Adipocyte (in vitro differentiated cells): ENCODE results near the gene DACT1.

Source experiments
- DNase-seq: peaks from one replicate; pipeline ENCODE4 v3.0.0-alpha.2; 2015; ENCODE audit warnings: low read depth
- H3K27me3 ChIP-seq: replicated peaks from 2 replicates; pipeline ENCODE4 v1.7.0; 2013; ENCODE audit warnings: mild to moderate bottlenecking, low read length, moderate library complexity; ENCODE audit not compliant: control insufficient read depth, insufficient read depth
- H3K36me3 ChIP-seq: 2 replicates; pipeline ENCODE4 v1.7.0; 2013; ENCODE audit warnings: low read length, mild to moderate bottlenecking, moderate library complexity; ENCODE audit not compliant: control insufficient read depth, insufficient read depth, severe bottlenecking
- H3K4me1 ChIP-seq: 2 replicates; pipeline ENCODE4 v1.7.0; 2013; ENCODE audit warnings: mild to moderate bottlenecking, low read length, moderate library complexity; ENCODE audit not compliant: control insufficient read depth, insufficient read depth
- H3K4me3 ChIP-seq: 2 replicates; pipeline ENCODE4 v1.7.0; 2013; ENCODE audit warnings: mild to moderate bottlenecking, low read length, moderate library complexity
- H3K9ac ChIP-seq: 2 replicates; pipeline ENCODE4 v1.7.0; 2013; ENCODE audit warnings: mild to moderate bottlenecking, low read length, moderate library complexity
- H3K9me3 ChIP-seq: 2 replicates; pipeline ENCODE4 v1.7.0; 2013; ENCODE audit warnings: mild to moderate bottlenecking, low read length, moderate library complexity; ENCODE audit not compliant: control insufficient read depth

DACT1 gene

GRCh38 chr14:58638231-58639197 lies 752 bp downstream of the DACT1 start:
- Histone ChIP-seq H3K9ac (peak overlapping the region; percentile 79), H3K9me3 (no peaks in the 10 kb centered on the region), H3K36me3 (no peaks in the 10 kb centered on the region), H3K4me3 (peak overlapping the region; percentile 82), H3K4me1 (peaks cover 23% of the 10 kb centered on the region), H3K27me3 (peaks cover 4% of the 10 kb centered on the region)
- DNase-seq: peak; percentile 77

DNA sequence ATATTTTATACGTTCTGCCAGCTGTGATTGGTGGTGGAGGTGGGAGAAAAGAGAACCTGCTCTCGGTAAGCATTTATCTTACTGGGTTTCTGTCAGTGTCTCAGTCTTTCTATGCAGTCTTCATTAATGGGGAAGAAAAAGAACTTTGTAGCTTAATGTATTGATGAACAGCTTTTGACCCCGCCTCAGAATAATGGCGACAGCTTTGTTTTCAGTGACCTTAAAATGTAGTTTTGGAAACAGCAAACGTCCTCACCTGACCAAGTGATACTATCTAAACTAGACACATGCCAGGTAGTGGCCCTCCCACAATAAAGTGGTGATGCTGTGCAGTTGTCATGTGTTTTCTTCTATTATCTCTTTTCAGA lies 1.4 kb downstream of the DACT1 start:
- Histone ChIP-seq H3K27me3 (peaks cover 4% of the 10 kb centered on the region), H3K36me3 (no peaks in the 10 kb centered on the region), H3K4me1 (peaks cover 23% of the 10 kb centered on the region)

DNA sequence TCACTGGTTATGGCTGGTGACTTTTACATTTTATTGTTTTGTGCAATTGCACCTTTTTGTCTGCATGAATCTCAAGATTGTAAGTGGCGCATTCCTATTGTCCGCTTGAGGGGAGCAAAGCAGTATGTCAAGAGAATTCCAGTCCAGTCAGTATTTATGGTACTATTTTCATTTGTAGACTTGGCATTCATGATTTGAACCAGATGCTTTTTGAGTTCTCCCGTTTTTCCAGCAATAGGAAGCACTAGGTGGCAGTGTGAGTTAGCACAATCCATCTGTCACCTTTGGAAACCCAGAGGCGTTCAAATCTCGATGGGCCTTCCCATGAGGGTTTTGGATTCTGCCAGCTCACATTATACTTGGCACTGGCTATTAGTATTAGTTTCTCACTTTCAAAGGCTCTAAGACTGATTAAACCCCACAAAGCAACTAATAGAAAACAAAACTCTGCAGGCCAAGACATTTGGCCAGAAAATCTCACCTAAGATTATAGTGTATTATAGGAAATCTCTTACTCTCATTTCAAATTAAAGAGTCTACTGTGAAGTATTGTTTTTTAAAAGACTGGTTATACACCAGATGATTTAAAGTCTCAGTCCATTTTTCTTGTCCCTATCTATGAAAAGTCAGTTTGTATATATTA lies 2.2 kb downstream of the DACT1 start:
- peak; percentile 92 for DNase-seq
- Histone ChIP-seq H3K9ac (peak overlapping the region; percentile 20), H3K27me3 (no peaks in the 10 kb centered on the region), H3K4me1 (peaks cover 23% of the 10 kb centered on the region), H3K4me3 (peak overlapping the region; percentile 82), H3K9me3 (no peaks in the 10 kb centered on the region), H3K36me3 (no peaks in the 10 kb centered on the region)

More for the DNA sequence above, 1.4 kb downstream of the DACT1 start:
- peak overlapping the region; percentile 79 for H3K9ac ChIP-seq
- peak; percentile 18 for DNase-seq
- H3K9me3 ChIP-seq: no peaks in the 10 kb centered on the region
- H3K4me3 ChIP-seq: peak overlapping the region; percentile 82

GRCh38 chr14:58640959-58641358 lies 3.2 kb downstream of the DACT1 start:
- Histone ChIP-seq H3K36me3 (peaks cover 4% of the 10 kb centered on the region), H3K4me3 (no peak overlapping the region), H3K9me3 (no peaks in the 10 kb centered on the region), H3K27me3 (no peaks in the 10 kb centered on the region), H3K9ac (no peak overlapping the region), H3K4me1 (peaks cover 23% of the 10 kb centered on the region)
- DNase-seq: no peak

DNA sequence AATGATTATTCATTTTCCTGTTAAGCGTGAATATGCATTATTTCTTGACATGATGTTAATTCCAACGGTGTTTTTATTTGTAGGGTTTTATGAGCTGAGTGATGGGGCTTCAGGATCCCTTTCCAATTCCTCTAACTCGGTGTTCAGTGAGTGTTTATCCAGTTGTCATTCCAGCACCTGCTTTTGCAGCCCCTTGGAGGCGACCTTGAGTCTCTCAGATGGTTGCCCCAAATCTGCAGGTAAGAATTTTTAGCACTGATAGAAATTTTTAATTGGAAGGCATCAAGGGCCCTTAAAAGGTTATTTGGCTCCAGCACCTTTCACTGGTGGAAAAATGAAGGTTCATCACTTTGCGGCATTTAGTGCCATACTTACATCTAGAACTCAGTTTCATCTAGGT lies 3.7 kb downstream of the DACT1 start:
- no peak overlapping the region for H3K9ac ChIP-seq
- H3K4me1 ChIP-seq: peaks cover 23% of the 10 kb centered on the region
- H3K9me3 ChIP-seq: no peaks in the 10 kb centered on the region
- H3K4me3 ChIP-seq: no peak overlapping the region
- peaks cover 4% of the 10 kb centered on the region for H3K36me3 ChIP-seq
- H3K27me3 ChIP-seq: no peaks in the 10 kb centered on the region
- DNase-seq: no peak

GRCh38 chr14:58643366-58643765 lies 5.6 kb downstream of the DACT1 start:
- Histone ChIP-seq H3K9ac (no peak overlapping the region), H3K36me3 (peaks cover 4% of the 10 kb centered on the region), H3K9me3 (no peaks in the 10 kb centered on the region), H3K4me1 (peaks cover 22% of the 10 kb centered on the region), H3K4me3 (no peak overlapping the region), H3K27me3 (no peaks in the 10 kb centered on the region)
- DNase-seq: no peak

- H3K27me3 ChIP-seq: no peaks in the 10 kb centered on the region
- DNase-seq: no peak
These were observed 7.9 kb downstream of the DACT1 start for GRCh38 chr14:58645641-58646040.

DNA sequence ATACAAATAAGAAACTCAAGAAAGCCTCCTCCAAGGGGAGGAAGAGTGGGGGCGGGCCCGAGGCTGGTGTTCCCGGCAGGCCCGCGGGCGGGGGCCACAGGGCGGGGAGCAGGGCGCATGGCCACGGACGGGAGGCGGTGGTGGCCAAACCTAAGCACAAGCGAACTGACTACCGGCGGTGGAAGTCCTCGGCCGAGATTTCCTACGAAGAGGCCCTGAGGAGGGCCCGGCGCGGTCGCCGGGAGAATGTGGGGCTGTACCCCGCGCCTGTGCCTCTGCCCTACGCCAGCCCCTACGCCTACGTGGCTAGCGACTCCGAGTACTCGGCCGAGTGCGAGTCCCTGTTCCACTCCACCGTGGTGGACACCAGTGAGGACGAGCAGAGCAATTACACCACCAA lies 8.7 kb downstream of the DACT1 start:
- DNase-seq: no peak
- no peaks in the 10 kb centered on the region for H3K4me1 ChIP-seq
- H3K27me3 ChIP-seq: no peaks in the 10 kb centered on the region
- no peak overlapping the region for H3K4me3 ChIP-seq
- H3K9ac ChIP-seq: no peak overlapping the region
- H3K9me3 ChIP-seq: no peaks in the 10 kb centered on the region
- peaks cover 4% of the 10 kb centered on the region for H3K36me3 ChIP-seq

More at GRCh38 chr14:58645641-58646040, 7.9 kb downstream of the DACT1 start:
- Histone ChIP-seq H3K4me3 (no peak overlapping the region), H3K9me3 (no peaks in the 10 kb centered on the region), H3K36me3 (peaks cover 4% of the 10 kb centered on the region), H3K4me1 (no peaks in the 10 kb centered on the region), H3K9ac (no peak overlapping the region)

GRCh38 chr14:58647777-58648176 lies 10.0 kb downstream of the DACT1 start:
- DNase-seq: no peak
- Histone ChIP-seq H3K36me3 (peaks cover 4% of the 10 kb centered on the region), H3K9me3 (no peaks in the 10 kb centered on the region), H3K27me3 (no peaks in the 10 kb centered on the region), H3K4me1 (no peaks in the 10 kb centered on the region), H3K9ac (no peak overlapping the region), H3K4me3 (no peak overlapping the region)

DNA sequence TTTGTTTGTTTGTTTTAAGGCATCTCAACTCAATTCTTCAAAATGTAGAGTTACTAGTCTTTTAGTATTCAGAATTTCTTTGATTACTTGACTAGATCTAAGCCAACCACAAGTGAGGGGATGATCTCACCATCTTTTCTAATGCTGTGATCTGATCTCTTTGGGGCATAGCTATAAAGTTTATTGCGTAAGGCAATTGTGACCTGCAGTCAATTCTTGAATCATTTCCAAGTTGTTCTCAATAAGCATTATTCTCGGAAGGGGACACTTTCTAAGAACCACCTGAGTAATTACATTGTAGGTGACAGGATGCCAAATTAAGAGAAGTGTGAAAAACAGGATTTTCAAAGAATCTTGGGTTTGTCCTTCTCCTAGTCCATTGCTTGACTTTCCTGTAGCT lies 13.1 kb downstream of the DACT1 start:
- Histone ChIP-seq H3K27me3 (no peaks in the 10 kb centered on the region), H3K9ac (no peak overlapping the region), H3K4me3 (no peak overlapping the region), H3K4me1 (no peaks in the 10 kb centered on the region), H3K9me3 (no peaks in the 10 kb centered on the region), H3K36me3 (no peaks in the 10 kb centered on the region)
- DNase-seq: no peak

GRCh38 chr14:58656671-58657411 lies 19.1 kb downstream of the DACT1 start:
- Histone ChIP-seq H3K4me1 (peaks cover 13% of the 10 kb centered on the region), H3K9ac (no peak overlapping the region), H3K4me3 (no peak overlapping the region), H3K27me3 (no peaks in the 10 kb centered on the region), H3K9me3 (no peaks in the 10 kb centered on the region), H3K36me3 (no peaks in the 10 kb centered on the region)
- DNase-seq: no peak
